ENCODE results near the gene KLC4.

DNA sequence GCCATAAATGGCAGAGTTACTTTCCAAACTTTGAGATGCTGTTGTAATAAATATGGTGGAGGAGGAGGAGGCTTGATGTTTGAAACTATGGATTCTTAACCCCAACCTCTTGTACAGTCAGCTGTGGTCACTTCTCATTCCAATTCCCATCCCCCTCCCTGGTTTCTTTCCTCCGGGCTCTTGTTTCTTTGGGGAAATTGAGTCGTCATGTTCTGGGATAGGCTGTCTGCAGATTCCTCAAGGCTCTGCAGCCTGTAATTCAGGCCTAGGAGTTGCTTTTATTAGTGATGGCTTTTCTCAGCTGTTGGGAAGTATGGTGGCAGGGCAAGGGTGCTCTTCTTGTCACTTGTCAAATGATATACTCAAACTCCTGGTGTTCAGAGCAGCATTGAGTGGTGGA lies 19.3 kb downstream of the KLC4 start:
- no peak for TF ChIP-seq POLR2AphosphoS5 (IDR thresholded peaks at IDR 0.05)
- TF ChIP-seq, protein P1, sequence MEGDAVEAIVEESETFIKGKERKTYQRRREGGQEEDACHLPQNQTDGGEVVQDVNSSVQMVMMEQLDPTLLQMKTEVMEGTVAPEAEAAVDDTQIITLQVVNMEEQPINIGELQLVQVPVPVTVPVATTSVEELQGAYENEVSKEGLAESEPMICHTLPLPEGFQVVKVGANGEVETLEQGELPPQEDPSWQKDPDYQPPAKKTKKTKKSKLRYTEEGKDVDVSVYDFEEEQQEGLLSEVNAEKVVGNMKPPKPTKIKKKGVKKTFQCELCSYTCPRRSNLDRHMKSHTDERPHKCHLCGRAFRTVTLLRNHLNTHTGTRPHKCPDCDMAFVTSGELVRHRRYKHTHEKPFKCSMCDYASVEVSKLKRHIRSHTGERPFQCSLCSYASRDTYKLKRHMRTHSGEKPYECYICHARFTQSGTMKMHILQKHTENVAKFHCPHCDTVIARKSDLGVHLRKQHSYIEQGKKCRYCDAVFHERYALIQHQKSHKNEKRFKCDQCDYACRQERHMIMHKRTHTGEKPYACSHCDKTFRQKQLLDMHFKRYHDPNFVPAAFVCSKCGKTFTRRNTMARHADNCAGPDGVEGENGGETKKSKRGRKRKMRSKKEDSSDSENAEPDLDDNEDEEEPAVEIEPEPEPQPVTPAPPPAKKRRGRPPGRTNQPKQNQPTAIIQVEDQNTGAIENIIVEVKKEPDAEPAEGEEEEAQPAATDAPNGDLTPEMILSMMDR (IDR thresholded peaks at IDR 0.05) = no peak

Data from gastroesophageal sphincter (tissue), 3 donors.